GM12865 (cell line): ENCODE results near the gene PRKAA1.
A peak's percentile ranks its signal among the peaks of the same experiment; 100 is the strongest.

Experiments used
- DNase-seq: peaks from one replicate; pipeline ENCODE4 v3.0.0; 2010; ENCODE audit warnings: low read depth
- H3K4me3 ChIP-seq: 2 replicates; pipeline ENCODE4 v1.5.1; 2011; ENCODE audit warnings: mild to moderate bottlenecking, low read depth, low read length, control low read depth
- CTCF ChIP-seq: IDR thresholded peaks from 2 replicates; pipeline ENCODE4 v1.5.1; 2011; ENCODE audit warnings: low read length, control low read depth, low read depth, inconsistent platforms; ENCODE audit not compliant: insufficient read depth; ENCODE audit errors: missing control alignments

The PRKAA1 gene

GRCh38 chr5:40798012-40798800 lies at the start of gene PRKAA1:
Gene PRKAA1 (minus strand): TSS chr5:40798374. CDS start chr5:40798189, 185 bp downstream.
- TF ChIP-seq CTCF: peak; percentile 71
- DNase-seq: peak; percentile 93

GRCh38 chr5:40847525-40847924 lies 49.4 kb upstream of the PRKAA1 start:
- no peak for DNase-seq
- TF ChIP-seq CTCF: no peak
- no peak overlapping the region for H3K4me3 ChIP-seq

More at GRCh38 chr5:40798012-40798800, at the start of gene PRKAA1:
- H3K4me3 ChIP-seq: peak within 1 kb of the TSS; percentile 80

GRCh38 chr5:40846371-40846770 lies 48.2 kb upstream of the PRKAA1 start:
- DNase-seq: no peak
- no peak overlapping the region for H3K4me3 ChIP-seq
- TF ChIP-seq CTCF: no peak

GRCh38 chr5:40844565-40844964 lies 46.4 kb upstream of the PRKAA1 start:
- TF ChIP-seq CTCF: no peak
- no peak overlapping the region for H3K4me3 ChIP-seq
- no peak for DNase-seq

GRCh38 chr5:40842351-40842750 lies 44.2 kb upstream of the PRKAA1 start:
- peak overlapping the region; percentile 75 for H3K4me3 ChIP-seq
- no peak for TF ChIP-seq CTCF
- no peak for DNase-seq

- peak within 1 kb of the TSS; percentile 75 for H3K4me3 ChIP-seq
- no peak for TF ChIP-seq CTCF
- peak; percentile 54 for DNase-seq
These were observed 43.1 kb upstream of the PRKAA1 start, which contains the start of gene CARD6 for GRCh38 chr5:40841068-40841805. Gene CARD6 (plus strand): TSS chr5:40841367. CDS start chr5:40841383, 16 bp downstream.
